LNCaP clone FGC (cell line): Measurements from ENCODE around the gene CLBA1.
"Not testable (repeated sequence)": the region's sequence is repeated elsewhere in the genome, so short reads cannot be mapped to it uniquely, and the experiment has no call there.

ENCODE experiments used
- DNase-seq: peaks from one replicate; pipeline ENCODE4 v3.0.0-alpha.2; 2011; ENCODE audit warnings: low read depth
- H3K4me3 ChIP-seq: 2 replicates; pipeline ENCODE4 v1.5.1; 2011; ENCODE audit warnings: mild to moderate bottlenecking, low read depth, low read length, control low read depth
- TF ChIP-seq, protein P1 (sequence below): IDR thresholded peaks from 2 replicates; pipeline ENCODE4 v1.5.1; 2012; ENCODE audit warnings: mild to moderate bottlenecking; ENCODE audit not compliant: control insufficient read depth, insufficient read depth; ENCODE audit errors: extremely low read depth

The CLBA1 gene

DNA sequence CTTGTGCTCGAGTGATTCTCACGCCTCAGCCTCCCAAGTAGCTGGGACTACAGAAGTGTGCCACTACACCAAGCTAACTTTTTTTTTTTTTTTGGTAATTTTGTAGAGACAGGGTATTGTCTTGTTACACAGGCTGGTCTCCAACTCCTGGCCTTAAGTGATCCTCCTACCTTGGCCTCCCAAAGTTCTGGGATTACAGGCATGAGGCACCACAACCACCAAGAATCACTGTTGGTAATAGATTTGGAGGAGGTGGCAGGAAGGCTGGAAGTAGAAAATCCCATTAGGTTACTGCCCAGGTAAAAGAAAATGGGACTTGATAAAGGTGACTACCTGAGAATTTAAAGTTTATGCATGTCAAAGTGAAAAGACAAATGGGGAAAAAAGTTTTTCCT is 36.7 kb downstream of the CLBA1 start:
- TF ChIP-seq, protein P1, sequence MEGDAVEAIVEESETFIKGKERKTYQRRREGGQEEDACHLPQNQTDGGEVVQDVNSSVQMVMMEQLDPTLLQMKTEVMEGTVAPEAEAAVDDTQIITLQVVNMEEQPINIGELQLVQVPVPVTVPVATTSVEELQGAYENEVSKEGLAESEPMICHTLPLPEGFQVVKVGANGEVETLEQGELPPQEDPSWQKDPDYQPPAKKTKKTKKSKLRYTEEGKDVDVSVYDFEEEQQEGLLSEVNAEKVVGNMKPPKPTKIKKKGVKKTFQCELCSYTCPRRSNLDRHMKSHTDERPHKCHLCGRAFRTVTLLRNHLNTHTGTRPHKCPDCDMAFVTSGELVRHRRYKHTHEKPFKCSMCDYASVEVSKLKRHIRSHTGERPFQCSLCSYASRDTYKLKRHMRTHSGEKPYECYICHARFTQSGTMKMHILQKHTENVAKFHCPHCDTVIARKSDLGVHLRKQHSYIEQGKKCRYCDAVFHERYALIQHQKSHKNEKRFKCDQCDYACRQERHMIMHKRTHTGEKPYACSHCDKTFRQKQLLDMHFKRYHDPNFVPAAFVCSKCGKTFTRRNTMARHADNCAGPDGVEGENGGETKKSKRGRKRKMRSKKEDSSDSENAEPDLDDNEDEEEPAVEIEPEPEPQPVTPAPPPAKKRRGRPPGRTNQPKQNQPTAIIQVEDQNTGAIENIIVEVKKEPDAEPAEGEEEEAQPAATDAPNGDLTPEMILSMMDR = no peak

DNA sequence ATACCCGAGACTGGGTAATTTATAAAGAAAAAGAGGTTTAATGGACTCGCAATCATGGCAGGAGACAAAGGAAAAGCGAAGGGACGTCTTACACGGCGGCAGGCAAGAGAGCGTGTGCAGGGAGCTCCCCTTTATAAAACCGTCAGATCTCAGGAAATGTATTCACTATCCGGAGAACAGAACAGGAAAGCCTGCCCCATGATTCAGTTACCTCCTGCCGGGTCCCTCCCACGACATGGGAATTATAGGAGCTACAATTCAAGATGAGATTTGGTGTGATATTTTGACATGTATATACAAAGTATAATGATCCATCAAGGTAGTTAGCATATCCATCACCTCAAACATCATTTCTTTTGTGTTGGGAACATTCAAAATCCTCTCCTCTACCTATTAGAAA is 37.6 kb downstream of the CLBA1 start:
- DNase-seq = no peak
- TF ChIP-seq, protein P1 = no peak
- no peak overlapping the region for H3K4me3 ChIP-seq

More for the DNA sequence above, 36.7 kb downstream of the CLBA1 start:
- no peak for DNase-seq
- H3K4me3 ChIP-seq = peak overlapping the region; percentile 81

DNA sequence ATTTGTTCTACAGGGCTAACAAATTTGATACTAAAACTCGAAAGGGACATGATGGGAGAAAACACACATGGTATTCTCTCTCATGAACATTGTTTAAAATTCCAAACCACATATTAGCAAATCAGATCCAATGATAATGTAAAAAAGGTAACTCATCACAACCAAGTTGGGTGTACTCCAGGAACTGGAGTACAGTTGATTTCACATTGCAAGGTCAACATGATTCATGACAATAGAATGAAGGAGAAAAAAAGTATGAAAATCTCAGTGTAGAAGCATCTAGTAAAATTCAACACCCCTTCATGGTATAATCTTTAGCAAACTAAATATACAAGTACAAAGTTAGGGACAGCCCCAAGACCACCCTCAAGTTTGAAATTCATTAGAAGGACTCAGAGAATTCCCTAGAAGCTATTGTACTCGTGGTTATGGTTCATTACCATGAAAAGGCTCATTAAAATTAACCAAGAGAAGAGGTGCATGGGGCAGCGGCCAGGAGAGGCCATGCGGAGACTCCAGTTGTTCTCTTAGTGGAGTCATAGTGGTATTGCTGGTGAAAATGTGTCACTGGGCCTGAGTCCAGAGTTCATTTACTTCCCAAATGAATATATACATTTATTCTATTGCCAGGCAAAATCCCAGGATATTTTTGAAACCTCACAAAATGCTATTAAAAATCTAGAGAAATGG is 38.3 kb downstream of the CLBA1 start:
- TF ChIP-seq, protein P1 = no peak
- H3K4me3 ChIP-seq = no peak overlapping the region
- no peak for DNase-seq

GRCh38 chr14:105025429-105025828 is 39.8 kb downstream of the CLBA1 start:
- DNase-seq = no peak
- TF ChIP-seq, protein P1 = no peak
- no peak overlapping the region for H3K4me3 ChIP-seq

DNA sequence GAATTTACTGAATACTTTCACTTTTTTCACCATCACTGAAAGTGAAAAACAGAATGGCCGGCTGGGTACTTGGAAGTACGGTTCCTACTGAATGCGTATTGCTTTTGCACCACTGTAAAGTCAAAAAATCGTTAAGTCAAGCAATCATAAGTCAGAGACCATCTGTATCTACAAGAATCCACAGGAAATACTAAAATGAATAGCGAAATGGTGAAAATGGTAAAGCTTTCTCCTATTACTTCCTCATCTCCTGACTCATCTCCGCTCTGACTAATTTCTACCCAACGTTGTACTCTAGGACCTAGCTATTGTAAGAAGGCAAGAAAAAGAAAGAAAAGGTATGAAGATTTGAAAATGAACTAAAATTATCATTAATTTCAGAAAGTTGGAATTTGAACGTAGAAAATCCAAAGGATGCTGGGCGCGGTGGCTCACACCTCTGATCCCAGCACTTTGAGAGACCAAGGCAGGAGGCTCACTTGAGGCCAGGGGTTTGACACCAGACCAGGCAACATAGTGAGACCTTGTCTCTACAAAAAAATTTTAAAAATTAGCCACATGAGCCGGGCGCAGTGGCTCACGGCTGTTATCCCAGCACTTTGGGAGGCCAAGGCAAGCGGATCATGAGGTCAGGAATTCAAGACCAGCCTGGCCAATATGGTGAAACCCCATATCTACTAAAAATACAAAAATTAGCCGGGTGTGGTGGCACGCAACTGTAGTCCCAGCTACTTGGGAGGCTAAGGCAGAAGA is 40.6 kb downstream of the CLBA1 start:
- DNase-seq = no peak

GRCh38 chr14:105026802-105027563 is 41.4 kb downstream of the CLBA1 start:
- DNase-seq = peak; percentile 89

More for the DNA sequence above, 40.6 kb downstream of the CLBA1 start:
- TF ChIP-seq, protein P1 = no peak
- no peak overlapping the region for H3K4me3 ChIP-seq

DNA sequence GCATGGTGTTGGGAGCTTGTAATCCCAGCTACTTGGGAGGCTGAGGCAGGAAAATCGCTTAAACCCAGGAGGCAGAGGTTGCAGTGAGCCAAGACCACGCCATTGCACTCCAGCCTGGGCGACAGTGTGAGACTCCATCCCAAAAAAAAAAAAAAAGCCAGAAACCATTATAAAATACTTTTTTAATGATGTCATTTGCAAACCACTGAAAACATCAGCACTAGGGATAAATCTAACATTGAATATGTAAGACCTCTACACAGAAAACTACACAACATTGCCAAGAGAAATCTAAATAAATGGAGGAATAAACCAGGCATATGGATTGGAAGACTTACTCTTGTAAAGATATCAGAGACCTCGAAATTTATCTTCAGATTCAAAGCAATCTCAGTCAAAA is 42.1 kb downstream of the CLBA1 start:
- not testable (repeated sequence) for DNase-seq, H3K4me3 ChIP-seq

More at GRCh38 chr14:105026802-105027563, 41.4 kb downstream of the CLBA1 start:
- no peak overlapping the region for H3K4me3 ChIP-seq
- TF ChIP-seq, protein P1 = no peak
